Liver (tissue), 3 donors: ENCODE measurements around the gene EXT2.

Experiments
- CTCF ChIP-seq: fragments of 150-350 bp; IDR thresholded peaks from 2 replicates; pipeline ENCODE4 v1.5.1; 2017; ENCODE audit warnings: improper control_type of control experiment, low read depth, low read length; ENCODE audit not compliant: missing input control
- EGR1 ChIP-seq, 2 donors: IDR thresholded peaks; 2 replicates each; pipeline ENCODE4 v1.6.1; 2016 to 2018; ENCODE audit warnings: antibody characterized with exemption in 2 of 2, low read depth in 2 of 2
- JUND ChIP-seq, 2 donors: IDR thresholded peaks; 2 replicates each; pipeline ENCODE4 v1.6.1; 2016; ENCODE audit warnings: antibody characterized with exemption in 2 of 2
- donor health status: healthy.
- donor health status: healthy.

GRCh38 chr11:44281151-44281550 is 185.7 kb downstream of the EXT2 start:
- no peak for TF ChIP-seq CTCF
- TF ChIP-seq JUND (IDR thresholded peaks at IDR 0.05), result no peak
- TF ChIP-seq EGR1 (IDR thresholded peaks at IDR 0.05; ENCODE audit: low read depth in 2 of 2), result no peak
